KOPT-K1 (cell line): ENCODE measurements around the gene P2RY12.

Source experiments
- H3K27ac ChIP-seq: fragments of 200-600 bp; sonication (generic); 2 replicates; pipeline ENCODE4 v1.5.1; 2016; ENCODE audit warnings: antibody characterized with exemption, mild to moderate bottlenecking, low read depth, low read length; ENCODE audit not compliant: poor library complexity, severe bottlenecking
- H3K36me3 ChIP-seq: fragments of 200-600 bp; sonication (generic); 2 replicates; pipeline ENCODE4 v1.5.1; 2017; ENCODE audit warnings: antibody characterized with exemption, mild to moderate bottlenecking, low read length, moderate library complexity; ENCODE audit not compliant: insufficient read depth
- H3K9me3 ChIP-seq: fragments of 200-600 bp; sonication (generic); 2 replicates; pipeline ENCODE4 v1.5.1; 2017; ENCODE audit warnings: antibody characterized with exemption, low read length, mild to moderate bottlenecking; ENCODE audit not compliant: insufficient read depth, poor library complexity, severe bottlenecking

P2RY12 gene

GRCh38 chr3:151331696-151332095 lies 52.9 kb downstream of the P2RY12 start:
- Histone ChIP-seq H3K36me3 (no peaks in the 10 kb centered on the region), H3K9me3 (no peaks in the 10 kb centered on the region), H3K27ac (no peak overlapping the region)

GRCh38 chr3:151330899-151331298 lies 53.7 kb downstream of the P2RY12 start:
- Histone ChIP-seq H3K9me3 (no peaks in the 10 kb centered on the region), H3K36me3 (no peaks in the 10 kb centered on the region), H3K27ac (no peak overlapping the region)

GRCh38 chr3:151330379-151330778 lies 54.2 kb downstream of the P2RY12 start:
- Histone ChIP-seq H3K36me3 (no peaks in the 10 kb centered on the region), H3K9me3 (no peaks in the 10 kb centered on the region), H3K27ac (no peak overlapping the region)

GRCh38 chr3:151329363-151329762 lies 55.2 kb downstream of the P2RY12 start, which contains the start of gene P2RY13:
Gene P2RY13 (minus strand): TSS chr3:151329549. CDS start chr3:151329528, 21 bp downstream.
- Histone ChIP-seq H3K36me3 (no peaks in the 10 kb centered on the region), H3K27ac (no peak within 1 kb of the TSS), H3K9me3 (no peaks in the 10 kb centered on the region)

- H3K9me3 ChIP-seq: no peaks in the 10 kb centered on the region
- no peak overlapping the region for H3K27ac ChIP-seq
- no peaks in the 10 kb centered on the region for H3K36me3 ChIP-seq
Measured at GRCh38 chr3:151328298-151328995, 56.1 kb downstream of the P2RY12 start.

GRCh38 chr3:151327571-151328198 lies 56.9 kb downstream of the P2RY12 start:
- Histone ChIP-seq H3K9me3 (no peaks in the 10 kb centered on the region), H3K27ac (no peak overlapping the region), H3K36me3 (no peaks in the 10 kb centered on the region)

GRCh38 chr3:151322511-151322910 lies 62.0 kb downstream of the P2RY12 start:
- no peaks in the 10 kb centered on the region for H3K36me3 ChIP-seq
- H3K9me3 ChIP-seq: no peaks in the 10 kb centered on the region
- H3K27ac ChIP-seq: no peak overlapping the region

GRCh38 chr3:151321526-151321925 lies 63.0 kb downstream of the P2RY12 start:
- H3K27ac ChIP-seq: no peak overlapping the region

GRCh38 chr3:151320131-151320530 lies 64.4 kb downstream of the P2RY12 start:
- Histone ChIP-seq H3K36me3 (no peaks in the 10 kb centered on the region), H3K27ac (no peak overlapping the region), H3K9me3 (no peaks in the 10 kb centered on the region)

More at GRCh38 chr3:151321526-151321925, 63.0 kb downstream of the P2RY12 start:
- Histone ChIP-seq H3K9me3 (no peaks in the 10 kb centered on the region), H3K36me3 (no peaks in the 10 kb centered on the region)

GRCh38 chr3:151319628-151320027 lies 64.9 kb downstream of the P2RY12 start:
- Histone ChIP-seq H3K36me3 (no peaks in the 10 kb centered on the region), H3K27ac (no peak overlapping the region), H3K9me3 (no peaks in the 10 kb centered on the region)

- Histone ChIP-seq H3K9me3 (no peaks in the 10 kb centered on the region), H3K36me3 (no peaks in the 10 kb centered on the region), H3K27ac (no peak overlapping the region)
Measured at GRCh38 chr3:151318991-151319390, 65.6 kb downstream of the P2RY12 start.

- Histone ChIP-seq H3K9me3 (no peaks in the 10 kb centered on the region), H3K27ac (no peak overlapping the region), H3K36me3 (no peaks in the 10 kb centered on the region)
Measured at GRCh38 chr3:151318313-151318712, 66.2 kb downstream of the P2RY12 start.

GRCh38 chr3:151316267-151316991 lies 68.1 kb downstream of the P2RY12 start, which contains the start of gene GPR87:
Gene GPR87 (minus strand): TSS chr3:151316820. CDS start chr3:151300100, 16,720 bp downstream.
- H3K36me3 ChIP-seq: no peaks in the 10 kb centered on the region
- no peak within 1 kb of the TSS for H3K27ac ChIP-seq
- H3K9me3 ChIP-seq: no peaks in the 10 kb centered on the region

GRCh38 chr3:151315846-151316245 lies 68.7 kb downstream of the P2RY12 start:
- H3K9me3 ChIP-seq: no peaks in the 10 kb centered on the region
- H3K36me3 ChIP-seq: no peaks in the 10 kb centered on the region
- no peak overlapping the region for H3K27ac ChIP-seq

- Histone ChIP-seq H3K27ac (no peak overlapping the region), H3K9me3 (no peaks in the 10 kb centered on the region), H3K36me3 (no peaks in the 10 kb centered on the region)
Measured at GRCh38 chr3:151315136-151315535, 69.4 kb downstream of the P2RY12 start.
